WI38 (cell line): Measurements from ENCODE around the gene ZNF407.
A peak's percentile ranks its signal among the peaks of the same experiment; 100 is the strongest.

ENCODE experiments used
- H3K4me3 ChIP-seq: 2 replicates; pipeline ENCODE4 v1.5.1; 2011; ENCODE audit warnings: low read depth, mild to moderate bottlenecking, control low read depth, low read length
- TF ChIP-seq, protein P1 (sequence below): IDR thresholded peaks from 2 replicates; pipeline ENCODE4 v1.5.1; 2012; ENCODE audit warnings: low read depth, mild to moderate bottlenecking, control low read depth, low read length

ZNF407 gene

GRCh38 chr18:75037689-75037955 lies 440.0 kb downstream of the ZNF407 start:
- TF ChIP-seq, protein P1, sequence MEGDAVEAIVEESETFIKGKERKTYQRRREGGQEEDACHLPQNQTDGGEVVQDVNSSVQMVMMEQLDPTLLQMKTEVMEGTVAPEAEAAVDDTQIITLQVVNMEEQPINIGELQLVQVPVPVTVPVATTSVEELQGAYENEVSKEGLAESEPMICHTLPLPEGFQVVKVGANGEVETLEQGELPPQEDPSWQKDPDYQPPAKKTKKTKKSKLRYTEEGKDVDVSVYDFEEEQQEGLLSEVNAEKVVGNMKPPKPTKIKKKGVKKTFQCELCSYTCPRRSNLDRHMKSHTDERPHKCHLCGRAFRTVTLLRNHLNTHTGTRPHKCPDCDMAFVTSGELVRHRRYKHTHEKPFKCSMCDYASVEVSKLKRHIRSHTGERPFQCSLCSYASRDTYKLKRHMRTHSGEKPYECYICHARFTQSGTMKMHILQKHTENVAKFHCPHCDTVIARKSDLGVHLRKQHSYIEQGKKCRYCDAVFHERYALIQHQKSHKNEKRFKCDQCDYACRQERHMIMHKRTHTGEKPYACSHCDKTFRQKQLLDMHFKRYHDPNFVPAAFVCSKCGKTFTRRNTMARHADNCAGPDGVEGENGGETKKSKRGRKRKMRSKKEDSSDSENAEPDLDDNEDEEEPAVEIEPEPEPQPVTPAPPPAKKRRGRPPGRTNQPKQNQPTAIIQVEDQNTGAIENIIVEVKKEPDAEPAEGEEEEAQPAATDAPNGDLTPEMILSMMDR, result no peak
- H3K4me3 ChIP-seq, result no peak overlapping the region

DNA sequence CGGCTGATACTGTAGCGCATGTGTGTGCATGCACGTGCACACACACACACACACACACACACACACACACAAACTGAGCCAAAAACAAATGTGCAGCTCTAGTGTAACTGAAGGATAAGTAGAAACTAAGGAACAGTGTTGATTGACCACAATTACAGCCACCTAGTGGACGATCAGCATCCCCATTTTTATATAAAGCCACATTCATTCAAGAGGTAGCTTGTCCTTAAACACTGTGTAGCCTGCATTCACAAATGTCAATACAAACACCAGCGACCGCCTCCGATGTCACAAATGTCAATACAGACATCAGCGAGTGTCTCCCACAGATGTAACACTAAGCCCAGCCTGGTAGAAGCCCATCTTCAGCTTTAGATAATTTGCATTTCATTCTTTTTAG lies 443.9 kb downstream of the ZNF407 start:
- TF ChIP-seq, protein P1, result peak; percentile 37
- no peak overlapping the region for H3K4me3 ChIP-seq

- TF ChIP-seq, protein P1, result no peak
These were observed 445.8 kb downstream of the ZNF407 start for GRCh38 chr18:75043478-75043877.

DNA sequence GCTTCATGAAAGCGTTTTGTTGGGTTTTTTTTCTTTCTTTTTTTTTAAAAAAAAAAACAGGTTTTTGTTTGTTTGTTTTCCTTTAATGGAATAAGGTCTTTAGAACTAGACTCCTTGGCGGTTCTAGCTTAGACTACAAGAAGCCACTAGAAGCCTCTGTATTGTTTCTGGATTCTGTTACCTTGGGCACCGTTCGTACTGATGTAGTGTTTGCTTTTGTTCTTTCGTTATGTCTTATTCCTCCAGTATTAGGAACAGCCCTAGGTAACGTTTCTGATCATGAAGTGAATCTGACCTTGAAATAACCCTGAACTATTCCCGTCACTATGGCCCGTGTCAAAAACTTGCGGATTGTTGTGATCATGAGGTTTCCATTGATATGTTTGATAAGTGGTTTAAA lies 446.6 kb downstream of the ZNF407 start:
- H3K4me3 ChIP-seq, result no peak overlapping the region
- TF ChIP-seq, protein P1, result no peak

More at GRCh38 chr18:75043478-75043877, 445.8 kb downstream of the ZNF407 start:
- no peak overlapping the region for H3K4me3 ChIP-seq

DNA sequence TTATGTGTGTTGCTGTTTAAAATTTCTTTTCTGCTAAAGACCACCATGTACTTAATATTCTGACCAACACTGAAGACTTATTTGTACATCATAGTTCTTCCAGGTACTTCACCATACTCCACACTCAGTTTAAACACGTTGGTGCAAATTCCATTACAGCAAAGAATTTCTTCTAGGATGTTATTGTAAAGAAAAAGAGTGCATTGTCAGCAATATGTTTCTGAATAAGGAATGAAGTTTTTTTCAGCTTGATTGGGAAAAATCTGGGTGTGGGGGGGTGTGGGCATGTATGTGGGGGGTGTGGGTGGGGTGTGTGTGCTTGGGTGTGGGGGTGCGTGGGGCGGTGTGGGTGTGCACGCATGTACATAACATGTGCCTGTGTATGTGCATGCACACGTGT lies 447.1 kb downstream of the ZNF407 start:
- H3K4me3 ChIP-seq, result no peak overlapping the region
- TF ChIP-seq, protein P1, result no peak

- TF ChIP-seq, protein P1, result no peak
- H3K4me3 ChIP-seq, result no peak overlapping the region
These were observed 447.6 kb downstream of the ZNF407 start for GRCh38 chr18:75045272-75045671.

- TF ChIP-seq, protein P1, result no peak
- H3K4me3 ChIP-seq, result no peak overlapping the region
These were observed 449.7 kb downstream of the ZNF407 start for GRCh38 chr18:75047240-75047961.
